Measurements from ENCODE around the gene B3GNT5.

Gene B3GNT5

GRCh38 chr3:183211352-183211751, 41.7 kb upstream of the B3GNT5 start:
- no peak for DNase-seq (ENCODE audit: low read depth)
- in situ Hi-C loops (cut with HindIII; ENCODE audit: low sequenced_read_pairs): no loop called here
- no peak for TF ChIP-seq CTCF (IDR thresholded peaks at IDR 0.05; ENCODE audit: low read depth, low read length, missing control alignments)
- no peak overlapping the region for H3K4me3 ChIP-seq (ENCODE audit: low read depth, low read length)

GRCh38 chr3:183212096-183212495, 41.0 kb upstream of the B3GNT5 start:
- no peak for DNase-seq (ENCODE audit: low read depth)
- TF ChIP-seq CTCF (IDR thresholded peaks at IDR 0.05; ENCODE audit: low read depth, low read length, missing control alignments): no peak
- H3K4me3 ChIP-seq (ENCODE audit: low read depth, low read length): no peak overlapping the region
- in situ Hi-C loops (cut with HindIII; ENCODE audit: low sequenced_read_pairs): no loop called here

- no peak overlapping the region for H3K4me3 ChIP-seq (ENCODE audit: low read depth, low read length)
- in situ Hi-C loops (cut with HindIII; ENCODE audit: low sequenced_read_pairs): no loop called here
- TF ChIP-seq CTCF (IDR thresholded peaks at IDR 0.05; ENCODE audit: low read depth, low read length, missing control alignments): no peak
- no peak for DNase-seq (ENCODE audit: low read depth)
These were observed 40.5 kb upstream of the B3GNT5 start for GRCh38 chr3:183212565-183212964.

GRCh38 chr3:183213415-183214276, 39.4 kb upstream of the B3GNT5 start:
- DNase-seq (ENCODE audit: low read depth): no peak
- no peak for TF ChIP-seq CTCF (IDR thresholded peaks at IDR 0.05; ENCODE audit: low read depth, low read length, missing control alignments)
- in situ Hi-C loops (cut with HindIII; ENCODE audit: low sequenced_read_pairs): no loop called here
- no peak overlapping the region for H3K4me3 ChIP-seq (ENCODE audit: low read depth, low read length)

DNA sequence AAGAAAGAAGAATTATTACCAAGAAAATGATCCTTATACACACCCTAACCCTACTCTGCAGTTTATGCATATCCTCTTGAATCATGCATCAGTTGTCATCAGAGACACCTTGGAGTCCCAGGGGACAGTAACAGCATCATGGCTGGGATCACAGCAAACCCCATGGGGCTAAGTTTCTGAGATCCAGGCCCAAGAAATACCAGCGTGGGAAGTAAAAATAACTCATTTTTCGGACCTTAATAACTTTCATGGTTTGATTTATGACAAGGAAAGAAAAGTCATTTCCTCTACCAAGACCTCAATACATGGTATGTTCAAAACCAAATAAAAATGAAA, 38.8 kb upstream of the B3GNT5 start:
- no peak for DNase-seq (ENCODE audit: low read depth)
- no peak for TF ChIP-seq CTCF (IDR thresholded peaks at IDR 0.05; ENCODE audit: low read depth, low read length, missing control alignments)
- H3K4me3 ChIP-seq (ENCODE audit: low read depth, low read length): no peak overlapping the region
- in situ Hi-C loops (cut with HindIII; ENCODE audit: low sequenced_read_pairs): no loop called here

GRCh38 chr3:183215591-183216202, 37.4 kb upstream of the B3GNT5 start:
- no peak for DNase-seq (ENCODE audit: low read depth)
- in situ Hi-C loops (cut with HindIII; ENCODE audit: low sequenced_read_pairs): no loop called here
- TF ChIP-seq CTCF (IDR thresholded peaks at IDR 0.05; ENCODE audit: low read depth, low read length, missing control alignments): no peak
- H3K4me3 ChIP-seq (ENCODE audit: low read depth, low read length): no peak overlapping the region

Measured in astrocyte of the cerebellum (primary cell).